Neuronal stem cell (in vitro differentiated cells): ENCODE measurements around the gene STX17.

Experiments used
- DNase-seq: peaks from one replicate; pipeline ENCODE4 v3.0.0-alpha.2; 2013; ENCODE audit warnings: low spot score
- H2AFZ ChIP-seq: one replicate; pipeline ENCODE4 v1.6.1; 2013; ENCODE audit warnings: mild to moderate bottlenecking, low read length, inconsistent platforms
- H2AK5ac ChIP-seq: 2 replicates; pipeline ENCODE4 v1.6.1; 2013; ENCODE audit warnings: low read depth, mild to moderate bottlenecking, inconsistent platforms, low read length, moderate library complexity, mixed read lengths
- H2BK120ac ChIP-seq: 2 replicates; pipeline ENCODE4 v1.6.1; 2013; ENCODE audit warnings: low read depth, mild to moderate bottlenecking, inconsistent platforms, low read length, moderate library complexity, mixed read lengths
- H2BK12ac ChIP-seq: one replicate; pipeline ENCODE4 v1.6.1; 2013; ENCODE audit warnings: low read length, inconsistent platforms
- H2BK15ac ChIP-seq: 2 replicates; pipeline ENCODE4 v1.6.1; 2013; ENCODE audit warnings: mild to moderate bottlenecking, low read length, inconsistent platforms, mixed read lengths
- H2BK5ac ChIP-seq: one replicate; pipeline ENCODE4 v1.6.1; 2013; ENCODE audit warnings: inconsistent platforms, mild to moderate bottlenecking, low read length, moderate library complexity
- H3K14ac ChIP-seq: one replicate; pipeline ENCODE4 v1.6.1; 2013; ENCODE audit warnings: low read length, inconsistent platforms
- H3K18ac ChIP-seq: 2 replicates; pipeline ENCODE4 v1.6.1; 2013; ENCODE audit warnings: low read length, inconsistent platforms
- H3K23ac ChIP-seq: 2 replicates; pipeline ENCODE4 v1.6.1; 2013; ENCODE audit warnings: low read depth, mild to moderate bottlenecking, mixed read lengths, low read length, inconsistent platforms; ENCODE audit not compliant: poor library complexity
- H3K27ac ChIP-seq: replicated peaks from 3 replicates; pipeline ENCODE4 v1.5.1; 2013; ENCODE audit warnings: low read length, inconsistent platforms
- H3K27me3 ChIP-seq, 3 experiments: 2 replicates each; pipeline ENCODE4 v1.6.1; 2013; ENCODE audit warnings: low read length in 3 of 3, mild to moderate bottlenecking in 2 of 3, inconsistent platforms in 1 of 3, low read depth in 1 of 3, mixed read lengths in 1 of 3, moderate library complexity in 1 of 3; ENCODE audit not compliant: control insufficient read depth in 3 of 3, insufficient read depth in 3 of 3
- H3K36me3 ChIP-seq, 2 donors: replicated peaks in 1 of 2; 2 replicates each; pipeline ENCODE4 v1.6.1; 2013; ENCODE audit warnings: low read length in 2 of 2; ENCODE audit not compliant: control insufficient read depth in 2 of 2, insufficient read depth in 2 of 2
- H3K4ac ChIP-seq: 2 replicates; pipeline ENCODE4 v1.6.1; 2013; ENCODE audit warnings: inconsistent platforms, mild to moderate bottlenecking, low read length, moderate library complexity
- H3K4me1 ChIP-seq, 2 donors: 1 replicate in 1 of 2; 2 replicates in 1 of 2; pipeline ENCODE4 v1.6.1; 2013; ENCODE audit warnings: low read length in 2 of 2, low read depth in 1 of 2; ENCODE audit not compliant: control insufficient read depth in 2 of 2, insufficient read depth in 1 of 2
- H3K4me2 ChIP-seq: one replicate; pipeline ENCODE4 v1.6.1; 2013; ENCODE audit warnings: mild to moderate bottlenecking, low read length, inconsistent platforms; ENCODE audit not compliant: insufficient read depth, poor library complexity, severe bottlenecking
- H3K4me3 ChIP-seq, 2 donors: 2 replicates each; pipeline ENCODE4 v1.5.1; 2013; ENCODE audit warnings: low read length in 2 of 2, mild to moderate bottlenecking in 2 of 2, inconsistent platforms in 1 of 2, moderate library complexity in 1 of 2
- H3K79me1 ChIP-seq: one replicate; pipeline ENCODE4 v1.6.1; 2013; ENCODE audit warnings: low read depth, mild to moderate bottlenecking, inconsistent platforms, low read length, moderate library complexity
- H3K9ac ChIP-seq: one replicate; pipeline ENCODE4 v1.6.1; 2013; ENCODE audit warnings: mild to moderate bottlenecking, low read depth, low read length, inconsistent platforms; ENCODE audit not compliant: poor library complexity
- H3K9me3 ChIP-seq, 2 donors: replicated peaks in 1 of 2; 2 replicates each; pipeline versions ENCODE3 to v1.6.1; 2013; ENCODE audit warnings: low read length in 2 of 2, mild to moderate bottlenecking in 2 of 2, inconsistent platforms in 1 of 2, low read depth in 1 of 2, mixed read lengths in 1 of 2, moderate library complexity in 1 of 2; ENCODE audit not compliant: control insufficient read depth in 2 of 2, insufficient read depth in 1 of 2
- H4K8ac ChIP-seq: one replicate; pipeline ENCODE4 v1.6.1; 2013; ENCODE audit warnings: low read depth, mild to moderate bottlenecking, inconsistent platforms, low read length, moderate library complexity
- H4K91ac ChIP-seq: one replicate; pipeline ENCODE4 v1.6.1; 2013; ENCODE audit warnings: low read length, low read depth, mild to moderate bottlenecking, inconsistent platforms; ENCODE audit not compliant: poor library complexity
- whole genome bisulfite sequencing, 2 donors: extraction: QIAGEN DNeasy Blood & Tissue Kit; methylation state at CpG; one replicate each; pipeline ENCODE4 v1.1.7; 2013; ENCODE audit warnings: missing lambda C conversion rate in 2 of 2, mixed read lengths in 1 of 2; ENCODE audit not compliant: insufficient read length in 2 of 2, insufficient replicate concordance in 1 of 2; ENCODE audit errors: extremely low coverage in 2 of 2; 5-methylcytosine and 5-hydroxymethylcytosine counted together

Gene STX17

DNA sequence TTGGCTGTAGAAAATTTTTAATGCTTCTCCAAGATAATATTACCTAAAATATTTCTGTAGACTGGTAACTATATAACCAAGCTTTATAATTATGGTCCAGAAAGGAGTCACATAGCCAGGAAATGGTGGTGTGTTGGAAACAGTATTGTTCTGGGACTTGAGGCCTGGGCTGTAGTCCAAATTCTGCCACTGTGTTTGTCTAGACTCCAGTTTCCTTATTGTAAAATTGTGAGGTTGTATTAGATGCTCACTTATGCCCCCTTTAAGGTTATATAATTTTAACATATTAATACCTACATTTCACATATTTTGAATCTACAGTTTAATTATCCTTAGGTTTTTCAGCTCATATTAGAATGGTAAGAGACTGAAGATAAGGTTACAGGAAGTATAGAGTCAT lies 42.4 kb downstream of the STX17 start:
- no peak overlapping the region for H2BK15ac ChIP-seq
- no peak overlapping the region for H3K14ac ChIP-seq
- H3K36me3 ChIP-seq, result peaks cover 0 to 15% of the 10 kb centered on the region in 2 donors
- H2BK120ac ChIP-seq, result no peak overlapping the region
- peaks cover 0 to 9% of the 10 kb centered on the region in 2 donors for H3K9me3 ChIP-seq
- no peak overlapping the region for H3K4ac ChIP-seq
- H2BK12ac ChIP-seq, result no peak overlapping the region
- no peak overlapping the region for H4K8ac ChIP-seq
- no peak overlapping the region for H3K4me2 ChIP-seq
- H3K9ac ChIP-seq, result no peak overlapping the region
- H3K18ac ChIP-seq, result no peak overlapping the region
- H2AK5ac ChIP-seq, result no peak overlapping the region
- no peaks in the 10 kb centered on the region for H3K27me3 ChIP-seq
- no peaks in the 10 kb centered on the region for H3K79me1 ChIP-seq
- no peak overlapping the region for H2AFZ ChIP-seq
- no peak overlapping the region for H2BK5ac ChIP-seq
- H3K4me3 ChIP-seq, result no peak overlapping the region
- no peak for DNase-seq
- no peak overlapping the region for H3K27ac ChIP-seq
- no peak overlapping the region for H3K23ac ChIP-seq
- no peaks in the 10 kb centered on the region for H3K4me1 ChIP-seq
- no peak overlapping the region for H4K91ac ChIP-seq

DNA sequence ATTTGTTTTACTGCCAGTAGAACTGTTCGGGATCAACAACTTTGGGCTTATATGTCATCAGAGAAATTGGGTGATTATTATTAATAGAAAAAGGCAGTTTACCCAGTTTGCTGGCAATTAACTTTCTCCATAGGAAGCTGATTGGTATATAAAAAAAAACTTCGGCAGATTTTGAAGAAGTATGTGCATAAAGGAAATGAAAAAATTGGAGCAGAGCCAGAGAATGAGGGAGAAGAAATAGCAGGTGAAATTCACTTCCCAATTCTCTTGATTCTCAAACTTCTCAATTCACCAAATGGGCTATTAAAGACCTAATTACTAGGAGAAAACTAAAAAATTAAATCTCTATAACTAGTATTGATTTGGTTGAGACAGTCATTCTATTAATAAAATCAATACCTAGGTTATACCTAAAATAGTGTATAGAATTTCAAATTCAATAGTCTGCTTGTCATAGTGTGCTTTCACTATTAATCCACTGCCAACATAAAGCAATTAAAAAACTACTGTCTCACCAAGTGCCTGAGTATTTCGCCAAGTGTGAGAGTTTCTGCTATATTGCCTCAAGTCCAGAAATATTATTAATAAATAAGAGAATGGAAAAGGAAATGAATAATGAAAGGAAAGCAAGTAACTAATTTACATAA lies 47.5 kb downstream of the STX17 start:
- Histone ChIP-seq H3K27ac (no peak overlapping the region), H3K4ac (no peak overlapping the region), H4K91ac (no peak overlapping the region), H2BK12ac (no peak overlapping the region), H2BK5ac (no peak overlapping the region), H3K9ac (no peak overlapping the region), H3K4me3 (no peak overlapping the region), H2AFZ (no peak overlapping the region), H4K8ac (no peak overlapping the region), H3K79me1 (no peaks in the 10 kb centered on the region), H3K14ac (no peak overlapping the region), H3K4me2 (no peak overlapping the region), H3K36me3 (peaks cover 0 to 15% of the 10 kb centered on the region in 2 donors), H3K27me3 (no peaks in the 10 kb centered on the region), H3K4me1 (no peaks in the 10 kb centered on the region), H3K23ac (no peak overlapping the region), H2BK120ac (no peak overlapping the region), H3K18ac (no peak overlapping the region), H3K9me3 (peaks cover 0 to 9% of the 10 kb centered on the region in 2 donors), H2BK15ac (no peak overlapping the region), H2AK5ac (no peak overlapping the region)
- no peak for DNase-seq
- WGBS, 2 donors, result no CpG with 5 or more reads among the region's 3 CpGs

DNA sequence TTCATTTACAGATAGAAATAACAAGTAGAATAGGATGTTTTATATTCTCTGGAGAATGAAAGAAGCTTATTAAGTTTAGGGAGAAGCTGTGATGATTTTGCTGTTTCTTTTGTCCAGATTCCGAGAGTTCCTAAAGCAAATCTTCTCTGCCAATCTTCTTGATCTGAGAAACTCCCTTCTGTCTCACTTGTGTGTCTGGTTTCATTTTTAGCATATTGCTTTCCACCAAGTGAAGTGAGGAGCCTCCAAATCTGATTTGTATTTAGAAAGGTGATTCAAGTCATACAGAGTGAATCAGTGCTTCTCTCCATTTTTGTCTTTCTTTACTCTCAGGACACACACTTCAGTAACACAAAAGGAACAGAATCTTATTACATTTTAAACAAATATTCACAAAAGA lies 48.4 kb downstream of the STX17 start:
- Histone ChIP-seq H2BK15ac (no peak overlapping the region), H4K8ac (no peak overlapping the region), H3K23ac (no peak overlapping the region), H3K4me2 (no peak overlapping the region), H2AK5ac (no peak overlapping the region), H3K9ac (no peak overlapping the region), H2AFZ (no peak overlapping the region), H3K27ac (no peak overlapping the region), H4K91ac (no peak overlapping the region), H3K36me3 (peaks cover 0 to 16% of the 10 kb centered on the region in 2 donors), H3K4ac (no peak overlapping the region), H2BK120ac (no peak overlapping the region), H3K14ac (no peak overlapping the region), H3K9me3 (peaks cover 0 to 9% of the 10 kb centered on the region in 2 donors), H3K4me1 (no peaks in the 10 kb centered on the region), H2BK12ac (no peak overlapping the region), H2BK5ac (no peak overlapping the region), H3K4me3 (no peak overlapping the region), H3K79me1 (no peaks in the 10 kb centered on the region), H3K27me3 (no peaks in the 10 kb centered on the region), H3K18ac (no peak overlapping the region)
- WGBS, 2 donors, result no CpG with 5 or more reads among the region's 1 CpG
- no peak for DNase-seq

DNA sequence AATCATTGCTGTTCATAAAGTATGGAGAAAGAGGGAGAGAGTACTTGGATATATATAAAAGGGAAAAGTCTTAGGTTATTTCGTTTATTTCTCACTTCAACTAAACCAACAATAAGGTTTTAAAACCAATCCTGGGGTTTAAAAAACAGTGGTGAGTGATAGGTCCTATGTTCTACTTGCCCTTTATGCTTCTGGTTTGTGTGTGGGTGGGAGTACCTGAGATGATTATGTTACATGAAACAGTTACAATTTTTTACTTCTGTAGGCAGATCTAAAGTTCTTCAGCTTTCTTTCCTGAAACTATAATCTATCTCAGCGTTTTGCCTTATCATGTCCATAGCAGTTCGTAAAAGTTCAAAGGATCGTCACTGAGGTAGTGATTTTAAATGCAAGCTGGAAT lies 49.2 kb downstream of the STX17 start:
- no peak for DNase-seq
- H3K4me1 ChIP-seq, result no peaks in the 10 kb centered on the region

More for the DNA sequence above, 49.2 kb downstream of the STX17 start:
- Histone ChIP-seq H3K23ac (no peak overlapping the region), H3K18ac (no peak overlapping the region), H3K9me3 (peaks cover 0 to 9% of the 10 kb centered on the region in 2 donors), H4K8ac (no peak overlapping the region), H2AFZ (no peak overlapping the region), H3K79me1 (no peaks in the 10 kb centered on the region), H3K27me3 (no peaks in the 10 kb centered on the region), H2BK5ac (no peak overlapping the region), H2BK120ac (no peak overlapping the region), H3K36me3 (peaks cover 0 to 19% of the 10 kb centered on the region in 2 donors), H3K27ac (no peak overlapping the region), H3K4me2 (no peak overlapping the region), H2BK15ac (no peak overlapping the region), H3K4ac (no peak overlapping the region), H2BK12ac (no peak overlapping the region), H2AK5ac (no peak overlapping the region), H4K91ac (no peak overlapping the region), H3K9ac (no peak overlapping the region), H3K14ac (no peak overlapping the region), H3K4me3 (no peak overlapping the region)
- 100% methylated on average over 1 of the region's 4 CpGs; no CpG with 5 or more reads in 1 of the 2 donors for WGBS, 2 donors
